Trophoblast cell (in vitro differentiated cells and primary cell): ENCODE measurements around the gene SERPINB13. TPM values are rescaled to one million over a fixed set of nuclear protein-coding genes. Genes with fewer than 3 reads are reported as not detected.

Experiments
- DNase-seq, 2 donors: peaks; one replicate each; pipeline ENCODE4 v3.0.0-alpha.2; 2016
- H2AFZ ChIP-seq: 2 replicates; pipeline ENCODE4 v1.6.1; 2013; ENCODE audit warnings: low read length, moderate library complexity, mild to moderate bottlenecking; ENCODE audit not compliant: insufficient read depth, poor library complexity
- H2AK5ac ChIP-seq: 2 replicates; pipeline ENCODE4 v1.6.1; 2013; ENCODE audit warnings: mild to moderate bottlenecking, low read length
- H2BK120ac ChIP-seq: 2 replicates; pipeline ENCODE4 v1.6.1; 2013; ENCODE audit warnings: low read length, mild to moderate bottlenecking, moderate library complexity; ENCODE audit not compliant: insufficient read depth, poor library complexity
- H2BK12ac ChIP-seq: 2 replicates; pipeline ENCODE4 v1.6.1; 2013; ENCODE audit warnings: mild to moderate bottlenecking, low read length, moderate library complexity
- H2BK5ac ChIP-seq: 2 replicates; pipeline ENCODE4 v1.6.1; 2013; ENCODE audit warnings: low read length, low read depth, moderate library complexity, mild to moderate bottlenecking; ENCODE audit not compliant: poor library complexity
- H3K14ac ChIP-seq: 2 replicates; pipeline ENCODE4 v1.6.1; 2013; ENCODE audit warnings: mild to moderate bottlenecking, low read length
- H3K18ac ChIP-seq: 2 replicates; pipeline ENCODE4 v1.6.1; 2013; ENCODE audit warnings: mild to moderate bottlenecking, low read length
- H3K23ac ChIP-seq: 2 replicates; pipeline ENCODE4 v1.6.1; 2013; ENCODE audit warnings: low read length
- H3K27ac ChIP-seq: 2 replicates; pipeline ENCODE4 v1.5.1; 2013; ENCODE audit warnings: low read depth, mild to moderate bottlenecking, inconsistent platforms, low read length, moderate library complexity
- H3K27me3 ChIP-seq: 2 replicates; pipeline ENCODE4 v1.6.1; 2013; ENCODE audit warnings: inconsistent platforms, mild to moderate bottlenecking, low read length, moderate library complexity; ENCODE audit not compliant: insufficient read depth
- H3K36me3 ChIP-seq, 2 experiments: 1 replicate in 1 of 2; 2 replicates in 1 of 2; pipeline ENCODE4 v1.6.1; 2013; ENCODE audit warnings: low read length in 2 of 2, mild to moderate bottlenecking in 2 of 2, moderate library complexity in 1 of 2; ENCODE audit not compliant: insufficient read depth in 2 of 2, control insufficient read depth in 1 of 2
- H3K4ac ChIP-seq: 2 replicates; pipeline ENCODE4 v1.6.1; 2013; ENCODE audit warnings: low read depth, mild to moderate bottlenecking, low read length, moderate library complexity
- H3K4me1 ChIP-seq, 2 experiments: 1 replicate in 1 of 2; 2 replicates in 1 of 2; pipeline ENCODE4 v1.6.1; 2013; ENCODE audit warnings: low read length in 2 of 2, mild to moderate bottlenecking in 2 of 2, moderate library complexity in 1 of 2; ENCODE audit not compliant: insufficient read depth in 2 of 2, control insufficient read depth in 1 of 2
- H3K4me2 ChIP-seq: 2 replicates; pipeline ENCODE4 v1.6.1; 2013; ENCODE audit warnings: inconsistent platforms, mild to moderate bottlenecking, low read length, moderate library complexity
- H3K4me3 ChIP-seq: 2 replicates; pipeline ENCODE4 v1.5.1; 2013; ENCODE audit warnings: mild to moderate bottlenecking, low read depth, low read length, inconsistent platforms
- H3K79me1 ChIP-seq: one replicate; pipeline ENCODE4 v1.6.1; 2013; ENCODE audit warnings: low read length
- H3K79me2 ChIP-seq: 2 replicates; pipeline ENCODE4 v1.6.1; 2013; ENCODE audit warnings: low read length, mild to moderate bottlenecking; ENCODE audit not compliant: control insufficient read depth, insufficient read depth, poor library complexity
- H3K9ac ChIP-seq: 2 replicates; pipeline ENCODE4 v1.6.1; 2013; ENCODE audit warnings: mild to moderate bottlenecking, low read length
- H3K9me3 ChIP-seq: 2 replicates; pipeline ENCODE4 v1.6.1; 2013; ENCODE audit warnings: low read depth, mild to moderate bottlenecking, control low read depth, inconsistent platforms, low read length; ENCODE audit not compliant: insufficient read depth
- H4K12ac ChIP-seq: 2 replicates; pipeline ENCODE4 v1.6.1; 2013; ENCODE audit warnings: low read depth, mild to moderate bottlenecking, low read length, moderate library complexity
- H4K8ac ChIP-seq: 2 replicates; pipeline ENCODE4 v1.6.1; 2013; ENCODE audit warnings: low read depth, mild to moderate bottlenecking, low read length, moderate library complexity
- H4K91ac ChIP-seq: one replicate; pipeline ENCODE4 v1.6.1; 2013; ENCODE audit warnings: low read depth, mild to moderate bottlenecking, low read length, moderate library complexity
- WGBS: extraction: QIAGEN DNeasy Blood & Tissue Kit; methylation state at CpG from one replicate; pipeline ENCODE4 v1.1.7; 2013; ENCODE audit warnings: missing lambda C conversion rate; ENCODE audit not compliant: insufficient read length, insufficient coverage; ENCODE audit errors: extremely low coverage; 5-methylcytosine and 5-hydroxymethylcytosine counted together
- polyA plus RNA-seq: library from polyadenylated mRNA; stranded (reverse); fragments of 200-250 nt; gene quantifications from 2 replicates; pipeline ENCODE4 v1.2.3, GENCODE V29; 2013

SERPINB13 gene, protein sequence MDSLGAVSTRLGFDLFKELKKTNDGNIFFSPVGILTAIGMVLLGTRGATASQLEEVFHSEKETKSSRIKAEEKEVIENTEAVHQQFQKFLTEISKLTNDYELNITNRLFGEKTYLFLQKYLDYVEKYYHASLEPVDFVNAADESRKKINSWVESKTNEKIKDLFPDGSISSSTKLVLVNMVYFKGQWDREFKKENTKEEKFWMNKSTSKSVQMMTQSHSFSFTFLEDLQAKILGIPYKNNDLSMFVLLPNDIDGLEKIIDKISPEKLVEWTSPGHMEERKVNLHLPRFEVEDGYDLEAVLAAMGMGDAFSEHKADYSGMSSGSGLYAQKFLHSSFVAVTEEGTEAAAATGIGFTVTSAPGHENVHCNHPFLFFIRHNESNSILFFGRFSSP
- 0.03 and 0.06 TPM in 2 replicates for polyA plus RNA-seq

DNA sequence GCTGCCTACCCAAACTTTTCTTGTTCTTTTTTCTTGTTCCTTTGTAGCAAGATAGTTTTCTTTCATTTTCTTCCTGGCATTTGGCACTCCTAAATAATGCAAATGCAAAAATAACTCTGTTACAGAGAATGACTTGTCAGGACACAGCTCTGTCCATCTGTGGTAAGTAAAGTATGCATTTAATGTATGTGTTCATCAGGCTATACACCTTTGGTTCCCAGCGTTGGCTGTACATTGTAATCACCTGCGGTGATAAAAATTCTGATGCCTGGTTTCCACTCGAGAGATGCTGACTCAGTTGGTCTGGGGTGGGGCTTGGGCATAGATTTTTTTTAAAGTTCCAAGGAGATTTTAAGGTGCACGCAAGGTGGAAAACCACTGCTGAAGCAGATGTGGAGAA lies at the start of gene SERPINB13:
SERPINB13 (plus strand) TSS at position 378 of the 400 bp plus-strand sequence. CDS start 1,325 bp downstream, outside the sequence.
- Histone ChIP-seq H3K4me1 (peaks cover 0 to 3% of the 10 kb centered on the region in 2 experiments), H2AK5ac (no peak within 1 kb of the TSS), H3K4me2 (no peak within 1 kb of the TSS), H3K9me3 (no peaks in the 10 kb centered on the region), H4K8ac (no peak within 1 kb of the TSS), H2BK120ac (no peak within 1 kb of the TSS), H3K36me3 (no peaks in the 10 kb centered on the region), H3K27ac (no peak within 1 kb of the TSS), H3K27me3 (no peaks in the 10 kb centered on the region), H4K12ac (no peak within 1 kb of the TSS), H2AFZ (no peak within 1 kb of the TSS), H3K18ac (no peak within 1 kb of the TSS), H3K23ac (no peak within 1 kb of the TSS), H2BK12ac (no peak within 1 kb of the TSS), H2BK5ac (no peak within 1 kb of the TSS), H3K9ac (no peak within 1 kb of the TSS), H4K91ac (no peak within 1 kb of the TSS), H3K4ac (no peak within 1 kb of the TSS), H3K14ac (no peak within 1 kb of the TSS), H3K79me1 (no peaks in the 10 kb centered on the region), H3K79me2 (no peaks in the 10 kb centered on the region), H3K4me3 (no peak within 1 kb of the TSS)
- DNase-seq, result no peak
- no CpG with 5 or more reads among the region's 4 CpGs for WGBS

GRCh38 chr18:63539904-63540510 lies 47.1 kb upstream of the SERPINB13 start:
- Histone ChIP-seq H2BK12ac (no peak overlapping the region), H3K4me3 (no peak overlapping the region), H3K4me1 (no peaks in the 10 kb centered on the region), H3K14ac (no peak overlapping the region), H3K18ac (no peak overlapping the region), H2AK5ac (no peak overlapping the region), H4K12ac (no peak overlapping the region), H3K9ac (no peak overlapping the region), H3K27me3 (no peaks in the 10 kb centered on the region), H3K79me1 (no peaks in the 10 kb centered on the region), H3K23ac (no peak overlapping the region), H3K27ac (no peak overlapping the region), H3K36me3 (no peaks in the 10 kb centered on the region), H2BK120ac (no peak overlapping the region), H3K9me3 (no peaks in the 10 kb centered on the region), H2AFZ (no peak overlapping the region), H3K79me2 (no peaks in the 10 kb centered on the region), H4K91ac (no peak overlapping the region), H3K4me2 (no peak overlapping the region), H4K8ac (no peak overlapping the region), H3K4ac (no peak overlapping the region), H2BK5ac (no peak overlapping the region)
- WGBS, result no CpG with 5 or more reads among the region's 3 CpGs
- DNase-seq, result peak in 1 of 2 donors; percentile 65

GRCh38 chr18:63542069-63542468 lies 45.1 kb upstream of the SERPINB13 start, which contains the start of gene SERPINB12:
Gene SERPINB12 (plus strand): TSS chr18:63542369. CDS start chr18:63556160, 13,791 bp downstream.
- Histone ChIP-seq H4K8ac (no peak within 1 kb of the TSS), H4K12ac (no peak within 1 kb of the TSS), H3K4me1 (no peaks in the 10 kb centered on the region), H3K79me2 (no peaks in the 10 kb centered on the region), H2BK120ac (no peak within 1 kb of the TSS), H3K4ac (no peak within 1 kb of the TSS), H2AFZ (no peak within 1 kb of the TSS), H3K9me3 (no peaks in the 10 kb centered on the region), H2AK5ac (no peak within 1 kb of the TSS), H3K14ac (no peak within 1 kb of the TSS), H3K36me3 (no peaks in the 10 kb centered on the region), H3K27me3 (no peaks in the 10 kb centered on the region), H3K23ac (no peak within 1 kb of the TSS), H3K4me2 (no peak within 1 kb of the TSS), H3K79me1 (no peaks in the 10 kb centered on the region), H3K9ac (no peak within 1 kb of the TSS), H3K18ac (no peak within 1 kb of the TSS), H4K91ac (no peak within 1 kb of the TSS), H3K27ac (no peak within 1 kb of the TSS), H2BK5ac (no peak within 1 kb of the TSS), H2BK12ac (no peak within 1 kb of the TSS), H3K4me3 (no peak within 1 kb of the TSS)
- no CpG with 5 or more reads among the region's 1 CpG for WGBS
- no peak for DNase-seq

DNA sequence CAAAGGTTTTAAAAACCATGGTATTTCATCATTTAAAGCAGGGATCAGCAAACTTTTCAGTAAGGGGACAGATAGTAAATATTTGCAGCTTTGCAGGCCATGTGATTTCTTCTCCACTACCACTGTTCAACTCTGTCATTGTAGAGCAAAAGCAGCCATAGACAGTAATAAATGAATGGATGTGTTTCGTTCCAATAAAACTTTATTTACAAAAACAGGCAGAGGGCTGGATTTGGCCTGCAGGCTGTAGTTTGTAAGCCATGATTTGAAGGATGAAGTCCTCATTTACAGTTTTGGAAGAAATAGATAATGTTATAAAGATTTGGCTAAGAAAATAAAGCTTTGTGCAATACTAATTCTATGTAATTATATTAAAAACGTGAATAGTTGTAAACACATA lies 43.1 kb upstream of the SERPINB13 start:
- H2AK5ac ChIP-seq, result no peak overlapping the region
- H3K79me2 ChIP-seq, result no peaks in the 10 kb centered on the region
- no peak overlapping the region for H4K8ac ChIP-seq
- no peak for DNase-seq
- no peak overlapping the region for H4K12ac ChIP-seq
- H3K27ac ChIP-seq, result no peak overlapping the region
- no peak overlapping the region for H3K14ac ChIP-seq
- no peaks in the 10 kb centered on the region for H3K27me3 ChIP-seq
- H3K23ac ChIP-seq, result no peak overlapping the region
- no peak overlapping the region for H3K9ac ChIP-seq
- no peaks in the 10 kb centered on the region for H3K79me1 ChIP-seq
- WGBS, result no CpG with 5 or more reads among the region's 2 CpGs
- H3K4me1 ChIP-seq, result no peaks in the 10 kb centered on the region
- H3K36me3 ChIP-seq, result no peaks in the 10 kb centered on the region
- H3K18ac ChIP-seq, result no peak overlapping the region
- no peak overlapping the region for H3K4me2 ChIP-seq
- no peak overlapping the region for H2BK12ac ChIP-seq
- H4K91ac ChIP-seq, result no peak overlapping the region
- no peak overlapping the region for H3K4ac ChIP-seq
- no peak overlapping the region for H2BK5ac ChIP-seq
- no peaks in the 10 kb centered on the region for H3K9me3 ChIP-seq
- H3K4me3 ChIP-seq, result no peak overlapping the region
- H2AFZ ChIP-seq, result no peak overlapping the region
- no peak overlapping the region for H2BK120ac ChIP-seq
